Left renal pelvis (tissue), 4 donors: ENCODE measurements around the gene PTGR3. TPM values are rescaled to one million over a fixed set of nuclear protein-coding genes. Genes with fewer than 3 reads are reported as not detected.

Experiments
- DNase-seq, 4 donors: peaks; one replicate each; pipeline ENCODE4 v3.0.0-alpha.2; 2013; ENCODE audit warnings: low read depth in 4 of 4, low spot score in 3 of 4
- polyA plus RNA-seq, 4 donors: library from polyadenylated mRNA; unstranded; fragments of 120-200 nt; gene quantifications; one replicate each; pipeline ENCODE4 v1.2.1, GENCODE V29; 2013; ENCODE audit not compliant: insufficient read length in 4 of 4

PTGR3 gene
- polyA plus RNA-seq, 4 donors, result 25.8 to 44.6 (median 42.1) TPM

DNA sequence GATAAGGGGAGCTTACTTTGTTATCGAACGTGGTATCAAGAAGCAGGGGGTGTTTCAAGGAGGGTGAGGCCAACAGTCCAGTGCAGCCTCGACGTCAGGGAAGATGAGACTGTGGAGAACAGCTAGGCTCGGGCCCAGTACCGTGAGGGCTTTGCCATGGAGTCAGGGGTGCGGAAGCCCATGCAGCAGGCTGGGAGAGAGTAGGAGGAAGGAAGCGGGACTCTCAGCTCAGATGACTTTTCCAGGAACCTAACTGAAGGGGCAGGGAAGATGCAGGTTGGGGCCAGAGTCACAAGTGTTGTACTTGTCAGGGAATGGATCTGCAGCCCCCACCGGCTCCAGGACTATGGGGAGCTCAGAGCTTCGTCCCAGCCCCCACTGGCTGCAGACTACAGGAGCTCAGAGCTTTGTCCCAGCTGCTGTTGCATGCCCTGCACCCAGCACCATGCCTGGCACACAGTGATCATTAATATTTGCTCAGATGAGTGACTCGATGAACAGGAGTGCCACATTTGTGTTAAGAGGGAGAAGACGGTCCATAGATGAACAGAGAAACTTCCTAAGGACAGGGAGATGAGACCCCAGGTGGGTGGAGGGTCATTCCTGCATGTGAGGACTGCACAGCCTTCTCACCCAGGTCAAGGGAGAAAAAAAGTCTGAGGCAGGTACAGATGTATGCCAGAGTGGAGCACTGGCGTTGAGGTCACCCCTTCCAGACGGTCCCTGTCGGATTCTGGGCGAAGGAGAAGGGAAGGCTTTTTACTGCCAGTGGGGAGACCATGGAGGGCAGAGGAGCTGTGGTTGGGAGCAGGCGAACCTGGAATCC lies 36.4 kb downstream of the PTGR3 start:
- DNase-seq, result no peak

DNA sequence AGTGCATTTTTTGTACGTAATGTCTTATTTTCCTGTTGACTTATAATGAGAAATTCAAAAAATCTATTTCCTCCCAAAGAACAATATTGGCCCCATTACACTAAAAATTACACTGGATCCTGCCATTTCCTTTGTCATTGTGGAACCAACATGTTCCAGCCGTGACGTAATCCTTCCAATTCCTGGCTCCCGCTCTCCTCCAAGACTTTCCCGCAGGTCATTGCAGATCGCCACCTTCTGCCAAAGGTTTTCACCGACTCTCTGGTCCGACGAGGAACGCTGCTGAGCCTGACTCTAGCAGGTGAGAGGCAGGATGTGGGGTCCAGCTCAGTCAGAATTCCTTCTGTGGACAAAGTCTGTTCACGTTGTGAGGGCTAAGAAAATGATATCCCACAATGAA lies 38.0 kb downstream of the PTGR3 start:
- no peak for DNase-seq

DNA sequence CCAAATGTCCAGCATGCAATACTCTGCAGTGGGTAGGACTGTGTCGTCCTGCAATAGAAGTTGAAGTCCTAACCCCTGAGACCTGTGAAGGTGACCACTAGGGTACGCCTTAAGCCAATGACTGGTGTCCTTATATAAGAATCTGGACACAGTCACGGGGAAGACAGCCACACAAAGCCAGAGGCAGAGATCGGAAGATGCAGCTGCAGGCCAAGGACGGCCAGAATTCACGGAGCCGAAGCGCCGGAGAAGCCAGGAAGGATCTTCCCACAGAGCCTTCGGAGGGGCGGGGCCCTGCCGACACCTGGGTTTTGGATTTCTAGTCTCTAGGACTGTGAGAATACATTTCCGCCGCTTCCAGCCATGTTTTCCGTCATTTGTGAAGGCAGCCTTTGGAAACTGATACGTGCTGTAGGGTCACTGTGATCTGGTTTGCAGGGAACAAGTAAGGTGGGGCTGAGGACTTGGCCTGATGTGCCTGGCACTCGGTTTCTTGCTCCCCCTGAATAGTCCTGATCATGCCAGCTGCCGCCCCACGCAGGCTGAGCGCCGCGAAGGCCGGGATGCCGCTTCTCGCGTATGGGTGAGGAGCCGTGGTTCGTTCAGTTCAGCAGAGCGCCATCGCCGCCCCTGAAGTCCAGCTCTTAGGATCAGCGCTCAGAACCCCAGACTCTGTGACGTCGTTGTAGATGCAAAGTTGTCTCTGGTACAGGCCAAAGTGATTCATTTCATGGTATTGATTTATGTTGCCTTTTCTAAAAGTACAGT lies 38.7 kb downstream of the PTGR3 start:
- no peak for DNase-seq

DNA sequence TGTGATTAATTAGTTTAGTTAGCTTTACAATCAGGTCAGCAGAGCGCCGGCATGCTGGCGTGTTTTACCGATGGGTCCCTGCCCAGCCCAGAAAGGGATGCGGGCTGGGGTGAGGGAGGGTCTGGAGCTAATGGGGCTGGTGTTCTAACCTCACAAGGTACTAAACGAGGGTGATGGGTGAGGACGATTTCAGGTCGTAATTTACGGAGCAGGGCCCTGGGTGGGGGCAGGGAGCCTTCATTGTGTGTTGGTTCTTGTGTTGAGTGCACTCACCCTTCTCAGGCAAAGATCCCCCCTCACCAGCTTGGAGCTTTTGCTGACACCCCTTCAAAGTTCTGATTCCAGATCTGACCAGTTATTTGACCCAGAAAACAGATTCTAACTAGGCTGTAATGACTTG lies 39.5 kb downstream of the PTGR3 start:
- DNase-seq, result no peak

DNA sequence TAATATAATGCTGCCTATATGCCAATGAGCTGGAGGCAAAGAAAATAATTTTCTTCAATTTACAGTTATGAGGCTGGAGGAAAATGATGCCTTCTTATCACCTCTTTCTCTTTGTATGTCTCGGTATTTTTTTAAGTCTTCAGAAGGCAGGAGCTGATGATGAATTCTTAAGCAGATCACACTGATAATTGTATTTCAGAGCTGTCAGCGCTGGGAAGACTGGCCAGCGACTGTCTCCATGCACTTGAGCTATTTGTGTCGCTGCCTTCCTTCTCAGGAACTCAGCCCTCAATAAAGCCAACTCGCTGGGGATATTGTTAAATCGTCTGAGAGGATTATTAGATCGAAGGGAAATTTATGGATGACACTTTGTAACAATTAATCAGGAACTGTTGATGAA lies 40.3 kb downstream of the PTGR3 start:
- no peak for DNase-seq

DNA sequence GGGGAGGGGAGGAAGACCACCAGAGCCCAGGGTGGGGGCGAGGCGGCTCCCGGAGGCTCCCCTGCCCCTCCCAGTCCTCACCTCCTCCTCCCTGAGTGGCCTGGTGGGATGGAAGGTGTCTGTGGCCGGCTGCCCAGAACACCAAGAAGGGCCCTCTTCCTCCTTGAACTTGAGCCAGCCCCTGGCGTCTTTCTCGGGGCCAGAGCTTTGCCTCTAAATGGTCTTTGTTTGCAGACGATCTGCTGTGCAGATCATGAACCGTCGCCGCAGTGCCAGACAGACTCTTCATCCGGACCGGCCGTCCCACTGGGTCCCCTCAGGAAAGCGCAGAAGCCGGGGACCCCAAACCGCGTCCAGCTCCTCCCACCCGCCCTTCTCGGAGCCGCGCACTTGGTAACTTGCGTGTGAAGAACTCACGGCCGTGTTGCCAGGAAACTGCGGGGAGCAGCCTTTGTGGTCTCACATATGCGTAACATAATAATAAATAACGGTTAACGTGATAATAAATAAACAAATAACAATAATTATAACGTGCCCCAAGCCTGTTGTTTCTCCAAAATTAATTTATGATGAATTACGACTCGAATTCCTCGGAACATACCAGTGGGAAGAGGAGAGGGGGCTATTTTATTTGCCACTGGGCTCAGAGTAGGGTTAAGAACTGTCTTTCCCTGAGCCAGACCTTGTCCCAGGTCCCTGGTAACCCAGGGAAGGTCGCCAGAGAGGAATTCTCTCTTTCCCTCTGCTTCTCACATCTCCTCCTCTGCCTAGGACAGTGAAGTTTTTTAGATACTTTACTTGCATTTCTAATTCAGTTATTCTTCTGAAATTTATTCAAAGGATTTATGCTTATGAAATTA lies 41.0 kb downstream of the PTGR3 start:
- no peak for DNase-seq

DNA sequence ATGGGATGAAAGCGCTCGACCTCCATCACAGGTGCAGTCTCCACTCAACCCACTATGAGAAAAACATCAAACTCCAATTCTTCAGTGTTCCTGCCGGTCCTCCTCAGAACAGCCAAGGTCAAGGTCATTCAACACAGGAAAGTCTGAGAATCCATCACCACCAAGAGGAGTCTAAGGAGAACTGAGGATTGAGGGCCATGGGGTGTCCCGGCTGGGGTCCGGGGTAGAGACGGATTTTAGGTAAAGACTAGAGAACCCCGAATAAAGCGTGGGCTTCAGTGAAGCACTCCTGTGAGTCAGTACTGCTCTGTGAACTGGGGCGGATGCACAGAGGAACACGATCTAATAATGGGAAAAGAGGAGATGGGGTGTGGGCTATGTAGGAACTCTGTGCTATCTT lies 41.8 kb downstream of the PTGR3 start:
- no peak for DNase-seq

DNA sequence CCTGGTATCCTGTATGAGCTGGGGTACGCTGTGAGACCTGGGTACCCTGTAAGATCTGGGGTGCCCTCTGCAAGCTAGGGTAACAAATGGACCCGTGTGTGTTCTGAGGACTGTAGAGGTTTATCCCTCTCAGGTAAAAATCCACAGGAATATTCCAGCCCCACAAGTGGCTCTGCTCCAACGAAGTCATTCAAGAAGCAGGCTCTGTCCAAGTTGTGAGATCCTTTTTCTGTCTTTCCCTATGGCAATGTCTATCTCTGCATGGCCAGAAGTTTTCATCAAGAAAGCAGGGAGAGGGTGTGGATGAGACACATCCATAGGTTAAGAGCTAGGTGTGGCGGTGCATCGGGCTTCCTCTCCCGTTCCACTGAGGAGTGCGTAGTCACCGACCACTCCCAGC lies 43.0 kb downstream of the PTGR3 start:
- DNase-seq, result no peak

DNA sequence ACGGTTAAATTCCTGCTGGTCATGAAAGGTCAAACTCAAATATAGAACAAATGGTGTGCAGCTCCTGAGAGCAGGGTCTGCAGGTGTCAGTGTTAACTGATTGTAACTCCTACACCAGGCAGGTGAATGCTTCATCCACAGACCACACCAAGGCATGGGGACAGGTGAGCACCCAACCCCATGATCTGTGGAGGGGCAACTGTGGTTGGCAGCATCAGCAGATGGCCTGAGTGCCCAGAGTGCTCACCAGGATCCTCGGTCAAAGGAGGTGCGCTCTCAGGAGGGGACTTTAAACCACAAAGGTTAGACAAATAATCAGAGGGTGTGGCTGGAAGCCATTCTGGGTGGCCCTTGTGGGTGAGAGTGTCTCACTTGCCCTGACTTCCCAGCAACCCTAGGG lies 44.5 kb downstream of the PTGR3 start:
- DNase-seq, result no peak

DNA sequence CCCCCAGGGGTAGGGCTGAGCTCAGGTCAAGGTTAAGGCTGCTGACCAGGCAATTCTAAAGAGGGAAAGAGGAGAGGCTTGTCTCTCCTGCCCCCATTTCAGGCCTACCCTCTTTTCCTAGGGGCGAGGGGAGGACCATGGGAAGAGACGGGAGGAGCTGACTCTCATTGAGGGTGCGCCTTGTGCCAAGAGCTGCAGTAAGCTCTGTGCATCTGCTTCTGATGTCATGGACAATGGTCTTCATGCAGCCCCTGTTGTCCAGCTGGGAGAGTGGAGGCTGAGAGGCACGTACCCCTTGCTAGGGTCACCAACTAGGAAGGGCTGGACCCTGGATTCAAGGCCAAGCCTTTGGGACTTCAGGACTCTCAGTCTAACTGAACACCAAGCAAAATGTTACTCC lies 45.2 kb downstream of the PTGR3 start:
- no peak for DNase-seq

DNA sequence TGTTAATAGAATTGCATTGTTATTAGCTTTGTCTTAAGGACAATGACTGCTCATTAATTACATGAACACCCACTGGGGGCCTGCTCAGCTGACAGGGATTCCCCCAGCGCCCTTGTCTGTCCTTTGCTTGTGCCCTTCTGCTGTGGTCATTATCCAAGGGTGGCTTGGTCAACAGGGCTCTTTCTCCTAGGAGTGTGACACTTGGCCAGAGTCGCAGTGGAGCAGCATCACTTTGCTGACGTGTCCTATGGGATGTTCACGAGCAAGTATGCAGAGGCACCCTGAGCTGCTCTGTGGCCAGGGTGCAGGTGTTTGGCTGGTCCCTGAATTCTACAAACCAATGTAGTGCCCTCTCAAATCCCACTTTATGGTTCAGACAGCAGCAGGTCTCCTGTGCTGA lies 46.0 kb downstream of the PTGR3 start:
- no peak for DNase-seq

DNA sequence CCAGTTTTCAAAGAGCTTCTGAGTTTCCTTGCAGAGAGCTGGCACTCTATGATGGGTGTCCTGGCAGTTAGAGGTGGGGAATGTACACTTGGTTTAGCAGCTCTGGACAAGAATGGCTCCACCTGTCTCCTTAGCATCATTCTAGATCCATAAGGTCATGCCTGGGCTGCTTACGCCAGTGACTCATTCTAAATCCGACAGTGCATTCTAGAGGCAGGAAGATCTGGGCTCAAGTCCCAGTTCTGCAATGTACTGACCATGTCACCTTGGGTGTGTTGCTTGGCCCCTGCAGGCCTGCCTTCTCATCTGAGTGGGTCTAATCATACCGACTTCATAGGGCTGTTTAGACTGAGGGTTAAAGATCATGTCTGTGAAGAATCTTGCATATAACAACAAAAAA lies 46.5 kb downstream of the PTGR3 start:
- DNase-seq, result no peak

DNA sequence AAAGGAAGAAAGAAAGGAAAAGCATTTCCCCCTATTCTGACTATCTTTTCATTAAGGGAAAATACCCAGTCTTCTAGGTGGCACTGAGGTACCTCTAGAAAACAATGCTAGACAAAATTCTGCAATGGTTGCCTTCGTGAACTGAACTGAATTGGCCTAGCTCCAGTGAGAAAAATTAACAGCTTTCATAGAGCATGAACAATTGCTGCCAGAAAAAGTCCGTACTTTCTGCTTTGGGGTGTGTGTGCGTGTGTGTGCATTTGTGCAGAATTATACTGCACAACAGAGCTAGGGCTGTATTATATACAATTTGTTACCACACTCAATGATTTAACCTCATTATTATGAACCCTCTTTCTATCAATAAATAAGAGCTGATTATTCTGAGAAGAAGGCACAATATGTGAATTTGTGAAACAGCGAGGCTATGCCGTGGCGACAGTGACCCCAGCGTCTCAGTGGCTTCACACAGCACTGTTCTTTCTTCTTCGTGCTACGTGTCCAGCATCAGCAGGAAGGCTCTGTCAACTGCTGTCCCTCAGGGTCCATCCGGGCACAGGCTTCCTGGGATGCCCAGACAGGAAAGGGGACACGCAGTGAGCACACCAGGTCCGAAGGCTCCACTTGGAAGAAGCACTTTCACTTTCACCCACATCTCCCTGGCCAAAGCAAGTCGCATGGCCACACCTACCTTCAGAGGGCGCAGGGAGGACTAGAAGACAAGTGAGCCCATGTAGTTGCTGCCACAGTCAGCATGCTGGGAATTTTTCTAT lies 47.5 kb downstream of the PTGR3 start:
- no peak for DNase-seq

DNA sequence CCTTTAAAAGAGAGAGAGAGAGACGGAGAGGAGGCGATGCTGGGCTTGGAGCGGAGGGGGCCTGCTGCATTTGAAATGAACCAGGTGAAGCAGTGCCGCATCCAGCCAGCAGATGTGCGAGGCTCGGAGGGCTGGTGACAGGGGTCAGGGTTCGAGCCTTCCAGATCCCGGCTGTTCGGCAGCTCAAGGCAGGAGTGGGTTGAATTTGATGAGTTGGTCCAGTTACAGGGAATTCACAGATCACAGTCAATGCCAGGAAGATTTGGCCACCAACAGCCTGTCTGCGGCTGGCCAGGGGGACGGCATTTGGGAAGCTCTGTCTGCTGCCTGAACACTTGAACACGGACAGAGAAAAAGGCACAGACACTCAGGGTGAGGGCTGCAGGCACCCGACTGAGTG lies 48.6 kb downstream of the PTGR3 start:
- DNase-seq, result no peak

DNA sequence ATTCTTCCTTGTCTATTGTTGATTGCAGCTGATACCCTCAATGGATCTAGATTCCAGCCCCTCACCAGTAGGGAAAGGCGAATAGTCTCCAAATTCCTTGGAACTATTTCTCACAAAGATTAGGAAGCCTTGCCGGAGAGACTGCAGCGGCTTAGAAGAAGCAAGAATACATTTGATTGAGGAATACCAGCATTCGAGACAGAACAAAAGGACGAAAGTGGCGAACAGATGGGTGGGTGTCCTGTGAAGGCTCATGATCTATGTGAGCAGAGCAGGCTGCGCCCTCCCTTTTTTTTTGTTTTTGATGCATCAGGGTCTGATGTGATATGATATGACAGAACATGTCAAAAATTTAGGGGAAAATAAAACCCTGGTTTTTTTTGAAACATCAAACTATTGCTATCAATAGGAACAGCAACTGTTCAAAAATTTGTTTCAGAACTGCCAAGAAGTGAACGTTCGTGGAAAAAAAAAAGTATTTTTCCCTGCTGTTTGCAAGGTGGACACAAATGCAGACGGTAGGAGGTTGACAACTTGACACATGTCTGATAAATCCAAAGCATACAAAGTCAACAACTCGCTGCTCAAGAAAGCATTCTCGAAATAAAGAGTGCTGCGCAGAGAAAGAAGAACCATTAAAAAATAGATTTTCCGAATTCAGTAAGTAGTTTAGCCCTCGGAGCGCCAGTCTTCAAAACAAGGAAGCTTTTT lies 49.1 kb downstream of the PTGR3 start:
- DNase-seq, result no peak

DNA sequence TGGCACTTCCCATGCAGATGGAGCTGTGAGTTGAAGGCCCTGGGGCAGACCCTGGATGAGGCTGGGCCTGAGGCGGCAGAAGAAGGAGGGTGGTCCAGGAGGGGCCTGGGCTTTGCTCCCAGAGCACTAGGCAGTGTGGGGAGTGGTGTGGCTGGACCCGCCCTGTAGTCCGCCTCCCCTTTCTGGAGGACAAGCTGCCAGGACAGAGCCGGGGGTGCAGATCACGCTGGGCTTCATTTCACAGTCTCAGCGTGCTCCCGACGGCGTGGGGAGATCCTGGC lies 49.8 kb downstream of the PTGR3 start:
- DNase-seq, result no peak
